HG03521 (cell line): Measurements from ENCODE around the gene ACSS1.

Experiments used
- ATAC-seq: cut with Tn5 transposase; IDR thresholded peaks from one replicate; pipeline ENCODE4 v1.9.1; 2021; ENCODE audit warnings: mild to moderate bottlenecking, moderate library complexity; ENCODE audit not compliant: unreplicated experiment

ACSS1 gene

GRCh38 chr20:24980291-24981053 lies 77.5 kb downstream of the ACSS1 start:
- no peak for ATAC-seq

DNA sequence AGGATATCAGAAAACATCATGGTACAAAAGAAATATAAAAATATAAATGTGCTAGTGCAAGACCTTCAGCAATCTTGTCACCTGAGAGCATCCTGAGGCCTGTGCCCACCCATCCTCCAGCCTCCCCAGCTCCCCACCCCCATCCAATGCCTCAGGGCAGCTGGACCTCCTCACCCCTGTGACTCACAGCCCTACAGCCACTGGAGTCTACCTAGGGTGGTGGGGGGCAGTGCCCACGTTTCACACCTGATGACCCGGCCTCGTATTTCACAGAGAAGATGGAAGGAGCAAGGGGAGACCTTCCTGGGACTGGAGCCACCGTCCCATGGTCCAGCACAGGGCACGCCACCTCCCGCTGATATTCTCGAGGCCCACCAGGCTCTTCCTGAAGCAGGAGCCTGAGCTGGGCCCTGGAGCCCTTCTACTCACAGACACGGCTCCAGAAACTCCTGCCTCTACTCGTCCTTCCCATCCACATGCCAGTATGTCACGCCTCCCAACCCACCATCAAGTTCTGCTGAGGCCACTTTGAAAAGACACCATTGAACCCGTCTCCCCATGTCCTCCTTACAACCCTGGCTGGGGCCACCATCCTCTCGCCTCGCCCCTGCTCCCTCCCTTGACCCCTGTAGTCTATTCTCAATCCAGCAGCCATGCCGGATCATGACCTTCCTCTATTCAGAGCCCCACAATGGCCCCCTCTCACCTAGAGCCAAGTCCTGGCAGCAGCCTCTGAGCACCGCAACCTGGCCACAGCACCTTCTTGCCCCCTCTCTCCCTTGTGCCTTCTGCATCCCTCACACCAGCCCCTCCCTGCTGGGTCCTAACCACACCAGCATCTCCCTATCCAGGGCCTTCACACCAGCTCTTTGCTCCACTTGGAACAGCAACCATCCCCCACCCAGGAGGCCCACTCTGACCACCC lies 78.6 kb downstream of the ACSS1 start:
- no peak for ATAC-seq

- ATAC-seq = no peak
Observed at GRCh38 chr20:24978513-24978912, 79.4 kb downstream of the ACSS1 start.

- ATAC-seq = no peak
Observed at GRCh38 chr20:24977797-24978196, 80.1 kb downstream of the ACSS1 start.

DNA sequence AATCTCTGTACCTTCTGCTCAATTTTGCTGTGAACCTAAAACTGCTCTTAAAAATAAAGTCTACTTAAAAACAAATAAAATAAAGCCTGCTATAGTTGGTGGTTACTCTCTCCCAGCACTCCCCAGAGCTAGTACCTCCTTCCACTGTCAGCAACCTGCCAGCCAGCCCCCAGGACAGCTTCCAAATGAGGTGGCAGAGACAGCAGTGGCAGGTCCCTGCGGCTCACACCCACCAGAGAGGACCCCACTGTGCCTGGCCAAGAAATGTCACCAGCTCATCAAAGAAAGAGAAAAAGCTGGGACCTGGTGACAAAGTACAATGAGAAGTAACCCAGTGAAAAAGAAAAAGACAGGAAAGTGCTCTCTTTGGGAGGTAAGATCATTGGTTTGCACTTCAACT lies 80.6 kb downstream of the ACSS1 start:
- no peak for ATAC-seq

GRCh38 chr20:24972341-24972740 lies 85.6 kb downstream of the ACSS1 start:
- no peak for ATAC-seq

GRCh38 chr20:24971376-24972101 lies 86.4 kb downstream of the ACSS1 start:
- no peak for ATAC-seq

DNA sequence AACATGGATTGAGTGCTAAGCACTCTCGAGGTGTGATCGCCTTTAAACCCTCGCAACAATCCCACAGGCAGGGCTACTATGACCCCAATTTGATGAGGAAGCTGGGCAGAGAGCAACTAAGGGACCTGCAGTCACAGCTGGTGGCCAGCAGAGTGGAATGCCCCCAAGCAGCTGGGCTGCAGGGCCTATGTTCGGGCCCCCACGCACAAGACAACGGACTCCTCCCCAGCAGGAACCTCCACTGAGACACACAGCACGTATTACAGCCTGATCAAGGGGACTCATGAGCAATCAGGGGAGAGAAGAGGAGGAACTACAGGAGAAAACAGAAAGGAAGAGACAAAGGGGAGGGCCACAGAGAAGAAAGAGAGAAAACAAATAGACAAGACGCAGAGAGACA lies 87.2 kb downstream of the ACSS1 start:
- ATAC-seq = no peak

DNA sequence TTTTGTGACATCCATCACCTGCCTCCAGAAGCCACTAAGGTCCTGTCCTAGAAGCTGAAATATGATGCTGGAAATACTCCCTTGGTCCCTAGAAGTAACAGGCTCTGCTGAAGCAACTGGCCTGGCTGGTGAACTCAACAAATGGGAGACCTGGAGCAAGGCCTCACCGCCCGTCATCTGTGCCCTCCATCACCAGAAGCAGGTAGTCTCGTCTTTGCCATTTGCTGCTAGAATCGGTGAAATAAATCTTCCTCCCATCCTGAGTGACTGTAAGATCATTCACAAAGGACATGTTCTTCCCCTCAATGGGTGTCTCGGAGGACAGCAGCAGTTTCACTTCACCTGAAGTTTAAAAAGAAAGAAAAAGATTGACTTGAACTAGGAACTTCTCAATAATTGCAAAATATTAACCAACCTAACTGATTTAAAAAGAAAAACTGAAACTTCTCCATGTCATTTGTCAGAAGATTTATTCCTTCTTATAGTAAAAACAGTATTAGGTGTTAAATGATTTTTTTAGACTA lies 87.8 kb downstream of the ACSS1 start:
- ATAC-seq = no peak

GRCh38 chr20:24969186-24970029 lies 88.5 kb downstream of the ACSS1 start:
- no peak for ATAC-seq

GRCh38 chr20:24968278-24968800 lies 89.6 kb downstream of the ACSS1 start:
- no peak for ATAC-seq

- ATAC-seq = no peak
Observed at GRCh38 chr20:24966317-24967012, 91.5 kb downstream of the ACSS1 start.

- no peak for ATAC-seq
Observed at GRCh38 chr20:24965065-24965919, 92.6 kb downstream of the ACSS1 start.

- no peak for ATAC-seq
Observed at GRCh38 chr20:24964506-24964840, 93.5 kb downstream of the ACSS1 start.

- ATAC-seq = no peak
Observed at GRCh38 chr20:24963672-24964505, 94.0 kb downstream of the ACSS1 start.

DNA sequence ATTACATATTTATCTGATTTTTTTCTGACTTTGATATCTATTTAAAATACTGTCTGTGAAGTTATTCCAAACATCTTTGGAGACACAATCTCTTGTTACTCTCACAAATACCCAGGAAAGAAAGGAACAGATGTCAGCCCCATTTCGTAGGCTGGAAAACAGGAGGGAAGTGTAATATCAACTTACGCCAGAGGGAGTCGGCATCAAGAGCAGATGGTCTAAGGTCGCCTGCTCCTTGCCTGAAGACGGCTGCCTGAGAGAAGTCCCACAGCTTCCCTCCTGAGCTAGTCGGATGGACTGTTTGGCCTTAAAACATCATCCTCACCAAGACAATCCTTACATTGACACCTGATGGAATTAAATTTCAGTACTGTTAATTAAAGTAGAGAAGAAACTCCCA lies 95.4 kb downstream of the ACSS1 start:
- no peak for ATAC-seq

DNA sequence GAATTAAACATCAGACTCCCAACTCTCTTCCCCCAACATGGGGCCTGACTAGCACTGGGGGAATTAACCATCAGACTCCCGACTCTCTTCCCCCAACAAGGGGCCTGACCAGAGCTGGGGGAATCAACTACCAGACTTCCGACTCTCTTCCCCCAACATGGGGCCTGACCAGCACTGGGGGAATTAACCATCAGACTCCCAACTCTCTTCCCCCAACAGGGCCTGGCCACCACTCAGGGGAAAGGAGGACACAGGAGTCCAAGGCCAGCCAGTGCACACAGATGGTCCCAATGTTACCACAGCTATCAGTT lies 95.8 kb downstream of the ACSS1 start:
- ATAC-seq = no peak
